ENCODE results near the gene MAPRE2.

- TF ChIP-seq, protein P1, sequence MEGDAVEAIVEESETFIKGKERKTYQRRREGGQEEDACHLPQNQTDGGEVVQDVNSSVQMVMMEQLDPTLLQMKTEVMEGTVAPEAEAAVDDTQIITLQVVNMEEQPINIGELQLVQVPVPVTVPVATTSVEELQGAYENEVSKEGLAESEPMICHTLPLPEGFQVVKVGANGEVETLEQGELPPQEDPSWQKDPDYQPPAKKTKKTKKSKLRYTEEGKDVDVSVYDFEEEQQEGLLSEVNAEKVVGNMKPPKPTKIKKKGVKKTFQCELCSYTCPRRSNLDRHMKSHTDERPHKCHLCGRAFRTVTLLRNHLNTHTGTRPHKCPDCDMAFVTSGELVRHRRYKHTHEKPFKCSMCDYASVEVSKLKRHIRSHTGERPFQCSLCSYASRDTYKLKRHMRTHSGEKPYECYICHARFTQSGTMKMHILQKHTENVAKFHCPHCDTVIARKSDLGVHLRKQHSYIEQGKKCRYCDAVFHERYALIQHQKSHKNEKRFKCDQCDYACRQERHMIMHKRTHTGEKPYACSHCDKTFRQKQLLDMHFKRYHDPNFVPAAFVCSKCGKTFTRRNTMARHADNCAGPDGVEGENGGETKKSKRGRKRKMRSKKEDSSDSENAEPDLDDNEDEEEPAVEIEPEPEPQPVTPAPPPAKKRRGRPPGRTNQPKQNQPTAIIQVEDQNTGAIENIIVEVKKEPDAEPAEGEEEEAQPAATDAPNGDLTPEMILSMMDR (IDR thresholded peaks at IDR 0.05) = no peak
- TF ChIP-seq POLR2A (IDR thresholded peaks at IDR 0.05; ENCODE audit: low read depth) (no peak), EP300 (IDR thresholded peaks at IDR 0.05) (no peak)
These were observed 76.8 kb downstream of the MAPRE2 start for GRCh38 chr18:35117951-35118411.
